NCI-H1092 treated with DMSO at 0.1 percent for 48 hours (cell line): Measurements from ENCODE around the gene ERAP2.
A peak's percentile ranks its signal among the peaks of the same experiment; 100 is the strongest.

Experiments
- DNase-seq: peaks from one replicate; lab custom pipeline; 2025; lab: John Stamatoyannopoulos, UW

ERAP2 gene

GRCh38 chr5:96932026-96932425 is 55.7 kb downstream of the ERAP2 start:
- DNase-seq: no peak

- DNase-seq: peak; percentile 83
Observed at GRCh38 chr5:96933764-96934707, 57.7 kb downstream of the ERAP2 start.

GRCh38 chr5:96934708-96935558 is 58.6 kb downstream of the ERAP2 start:
- DNase-seq: peak; percentile 90

GRCh38 chr5:96935559-96936430 is 59.5 kb downstream of the ERAP2 start, which contains the start of gene LNPEP:
LNPEP (plus strand) TSS chr5:96936080; CDS start chr5:96936156, 76 bp downstream.
- DNase-seq: peak; percentile 95

GRCh38 chr5:96936431-96937320 is 60.4 kb downstream of the ERAP2 start:
- DNase-seq: peak; percentile 8

GRCh38 chr5:96940586-96940985 is 64.3 kb downstream of the ERAP2 start:
- DNase-seq: no peak

GRCh38 chr5:96941140-96941539 is 64.8 kb downstream of the ERAP2 start:
- no peak for DNase-seq

GRCh38 chr5:96942078-96942477 is 65.8 kb downstream of the ERAP2 start:
- DNase-seq: no peak

- no peak for DNase-seq
Observed at GRCh38 chr5:96942911-96943310, 66.6 kb downstream of the ERAP2 start.

- DNase-seq: no peak
Observed at GRCh38 chr5:96943799-96944198, 67.5 kb downstream of the ERAP2 start.

GRCh38 chr5:96945144-96945897 is 69.0 kb downstream of the ERAP2 start:
- no peak for DNase-seq

GRCh38 chr5:96946381-96946780 is 70.1 kb downstream of the ERAP2 start:
- DNase-seq: no peak

- DNase-seq: no peak
Observed at GRCh38 chr5:96952118-96952750, 75.9 kb downstream of the ERAP2 start.

GRCh38 chr5:96952974-96953730 is 76.9 kb downstream of the ERAP2 start:
- no peak for DNase-seq

- DNase-seq: no peak
Observed at GRCh38 chr5:96957254-96958049, 81.2 kb downstream of the ERAP2 start.

- DNase-seq: no peak
Observed at GRCh38 chr5:96958977-96959376, 82.7 kb downstream of the ERAP2 start.

- DNase-seq: no peak
Observed at GRCh38 chr5:96961053-96961452, 84.8 kb downstream of the ERAP2 start.

- DNase-seq: no peak
Observed at GRCh38 chr5:96962540-96962991, 86.3 kb downstream of the ERAP2 start.
